Uterus (tissue), 4 donors: ENCODE measurements around the gene CD2AP. TPM values are rescaled to one million over a fixed set of nuclear protein-coding genes. Genes with fewer than 3 reads are reported as not detected.

ENCODE experiments used
- DNase-seq, 2 donors: peaks; one replicate each; pipeline ENCODE4 v3.0.0-alpha.2; 2019 to 2020
- H3K27ac ChIP-seq, 2 donors: fragments of 200-600 bp; sonication (generic); 1 replicate in 1 of 2; 2 replicates in 1 of 2; pipeline ENCODE4 v1.5.1; 2016 to 2018
- H3K27me3 ChIP-seq, 2 donors: fragments of 200-600 bp; sonication (generic); one replicate each; pipeline ENCODE4 v1.5.1; 2018 to 2019; ENCODE audit warnings: control low read depth in 1 of 2
- H3K36me3 ChIP-seq, 2 donors: fragments of 200-600 bp; sonication (generic); one replicate each; pipeline ENCODE4 v1.5.1; 2019; ENCODE audit warnings: control low read depth in 1 of 2
- H3K4me1 ChIP-seq, 2 donors: fragments of 200-600 bp; sonication (generic); one replicate each; pipeline ENCODE4 v1.5.1; 2018 to 2019; ENCODE audit warnings: control low read depth in 1 of 2
- H3K4me3 ChIP-seq, 2 donors: fragments of 200-600 bp; sonication (generic); 1 replicate in 1 of 2; 2 replicates in 1 of 2; pipeline ENCODE4 v1.5.1; 2018 to 2019; ENCODE audit warnings: mild to moderate bottlenecking in 1 of 2
- H3K9me3 ChIP-seq, 2 donors: fragments of 200-600 bp; sonication (generic); one replicate each; pipeline ENCODE4 v1.5.1; 2019; ENCODE audit warnings: control low read depth in 1 of 2
- CTCF ChIP-seq, 4 experiments: fragments of 200-600 bp in 2 of 4; fragments of 450-650 bp in 2 of 4; sonication (generic) in 2 of 4; IDR thresholded peaks; one replicate each; pipeline ENCODE4 v1.5.1; 2016 to 2019; ENCODE audit warnings: antibody characterized with exemption in 4 of 4, mild to moderate bottlenecking in 2 of 4, moderate library complexity in 1 of 4
- POLR2A ChIP-seq, 2 donors: fragments of 450-650 bp; IDR thresholded peaks; one replicate each; pipeline ENCODE4 v1.6.1; 2016; ENCODE audit warnings: antibody characterized with exemption in 2 of 2, mild to moderate bottlenecking in 1 of 2, moderate library complexity in 1 of 2
- intact Hi-C: fragments of 100-400 bp; cut with DNase I; formaldehyde crosslinking; loops from one replicate; pipeline ENCODE4 v1.15.1; 2023; ENCODE audit warnings: low total_unique reads
- total RNA-seq, 4 donors: library from RNA; depleted of rRNA in 3 of 4; stranded (reverse); fragments of >200 nt in 3 of 4; gene quantifications; one replicate each; pipeline versions ENCODE4 v1.1.0 to v1.2.4, GENCODE V29; 2014 to 2023
- donor health status: DM: yes; HTN: yes; CAD: no.

The CD2AP gene
- total RNA-seq, 4 donors from 2014 or later: 11.0 to 63.9 (median 24.3) TPM

- Histone ChIP-seq H3K4me3 (no peak overlapping the region), H3K27ac (no peak overlapping the region), H3K9me3 (no peaks in the 10 kb centered on the region), H3K4me1 (no peaks in the 10 kb centered on the region), H3K36me3 (no peaks in the 10 kb centered on the region), H3K27me3 (no peaks in the 10 kb centered on the region)
- intact Hi-C loops: no loop called here
- no peak for DNase-seq
- TF ChIP-seq CTCF (IDR thresholded peaks at IDR 0.05) (no peak), POLR2A (IDR thresholded peaks at IDR 0.05) (no peak)
Measured at GRCh38 chr6:47483516-47483852, 5.9 kb downstream of the CD2AP start.

- H3K9me3 ChIP-seq: no peaks in the 10 kb centered on the region
- DNase-seq: no peak
- H3K4me1 ChIP-seq: no peaks in the 10 kb centered on the region
- no peaks in the 10 kb centered on the region for H3K36me3 ChIP-seq
- H3K27ac ChIP-seq: peak overlapping the region in 1 of 2 donors; percentile 4
- H3K27me3 ChIP-seq: no peaks in the 10 kb centered on the region
- TF ChIP-seq CTCF (IDR thresholded peaks at IDR 0.05): no peak
- TF ChIP-seq POLR2A (IDR thresholded peaks at IDR 0.05): no peak
- intact Hi-C loops: no loop called here
- H3K4me3 ChIP-seq: no peak overlapping the region
Measured at GRCh38 chr6:47483853-47484546, 6.4 kb downstream of the CD2AP start.

- intact Hi-C loops: no loop called here
- H3K4me1 ChIP-seq: no peaks in the 10 kb centered on the region
- no peaks in the 10 kb centered on the region for H3K36me3 ChIP-seq
- no peak overlapping the region for H3K4me3 ChIP-seq
- H3K9me3 ChIP-seq: no peaks in the 10 kb centered on the region
- H3K27ac ChIP-seq: no peak overlapping the region
- TF ChIP-seq CTCF (IDR thresholded peaks at IDR 0.05) (no peak), POLR2A (IDR thresholded peaks at IDR 0.05) (no peak)
- H3K27me3 ChIP-seq: no peaks in the 10 kb centered on the region
- DNase-seq: no peak
Measured at GRCh38 chr6:47484616-47485015, 7.0 kb downstream of the CD2AP start.

GRCh38 chr6:47485083-47485482 is 7.5 kb downstream of the CD2AP start:
- Histone ChIP-seq H3K27me3 (no peaks in the 10 kb centered on the region), H3K36me3 (no peaks in the 10 kb centered on the region), H3K27ac (no peak overlapping the region)

More at GRCh38 chr6:47485083-47485482, 7.5 kb downstream of the CD2AP start:
- TF ChIP-seq CTCF (IDR thresholded peaks at IDR 0.05) (no peak), POLR2A (IDR thresholded peaks at IDR 0.05) (no peak)
- DNase-seq: no peak
- no peaks in the 10 kb centered on the region for H3K4me1 ChIP-seq
- H3K4me3 ChIP-seq: no peak overlapping the region
- intact Hi-C loops: no loop called here
- no peaks in the 10 kb centered on the region for H3K9me3 ChIP-seq
